Bone marrow (tissue), 2 donors: ENCODE results near the gene LCE7A.

Experiments used
- DNase-seq, 2 donors: peaks; one replicate each; lab custom pipeline; 2025; lab: John Stamatoyannopoulos, UW

The LCE7A gene, protein sequence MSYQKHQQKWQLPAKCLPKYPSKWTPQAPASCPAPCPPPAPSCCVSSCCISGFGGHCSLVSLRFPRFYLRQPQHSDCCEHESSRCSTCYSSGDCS

DNA sequence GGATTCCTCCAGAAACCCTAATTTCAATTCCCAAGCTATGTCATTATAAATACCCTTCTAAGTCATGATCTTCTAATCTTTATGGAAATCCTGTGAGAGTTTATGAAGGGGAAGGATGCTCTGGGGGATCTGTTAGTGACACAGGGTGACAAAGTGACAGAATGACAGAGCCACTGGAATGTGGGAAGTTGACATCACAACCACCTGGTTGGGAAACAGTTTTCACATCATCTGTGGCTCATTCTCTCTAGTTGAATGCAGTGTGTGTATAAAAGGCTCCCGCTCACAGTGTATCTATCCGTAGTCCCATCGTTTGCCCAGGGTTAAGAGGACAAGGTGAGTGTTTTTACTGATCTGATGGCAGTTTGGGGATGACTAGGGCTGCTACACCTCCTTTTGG lies at the start of gene LCE7A:
Gene LCE7A, plus strand, starts transcription at position 301 of the 400 bp plus-strand sequence. CDS start 702 bp downstream, outside the sequence.
- no peak for DNase-seq

DNA sequence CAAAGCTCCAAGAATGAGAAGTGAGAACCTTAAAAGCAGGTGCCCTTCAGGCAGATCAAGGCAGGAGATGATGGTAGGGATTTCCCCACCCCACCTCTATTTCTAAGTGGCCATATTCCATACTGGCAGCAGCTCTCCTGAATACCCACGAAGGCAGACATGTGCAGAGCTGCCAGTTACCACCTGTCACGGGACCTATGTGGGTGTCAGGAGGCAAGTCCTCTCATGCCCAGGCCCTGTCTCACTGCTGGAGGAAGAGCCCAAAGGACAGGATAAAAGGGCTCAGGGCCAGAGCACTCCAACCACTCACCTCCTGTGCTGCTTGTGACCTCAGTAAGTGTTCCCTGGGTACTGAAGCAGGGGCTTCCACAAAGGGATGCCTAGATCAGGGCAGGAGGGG lies 48.7 kb upstream of the LCE7A start:
- DNase-seq, result no peak

DNA sequence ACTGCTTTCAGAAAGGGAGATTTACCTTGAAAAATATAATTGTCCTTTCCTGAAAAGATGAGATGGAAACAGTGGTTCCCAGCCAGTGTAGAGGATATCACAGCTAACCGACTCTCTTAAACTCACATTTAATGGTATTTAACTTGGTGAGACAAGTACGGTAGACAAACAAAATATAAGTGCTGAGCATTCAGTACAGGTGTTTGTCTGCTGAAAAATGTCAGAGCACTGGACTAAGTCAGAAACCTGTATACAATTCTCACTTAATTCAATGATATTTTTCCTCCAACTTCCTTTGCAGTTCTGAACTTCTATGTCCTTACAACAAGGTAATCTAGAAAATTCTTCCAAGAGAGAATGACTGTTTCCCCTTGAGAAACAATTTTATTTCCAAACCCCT lies 48.1 kb upstream of the LCE7A start, which contains the start of gene LCE1B:
Gene LCE1B, plus strand, starts transcription at position 301 of the 400 bp plus-strand sequence. CDS start 476 bp downstream, outside the sequence.
- DNase-seq, result no peak

DNA sequence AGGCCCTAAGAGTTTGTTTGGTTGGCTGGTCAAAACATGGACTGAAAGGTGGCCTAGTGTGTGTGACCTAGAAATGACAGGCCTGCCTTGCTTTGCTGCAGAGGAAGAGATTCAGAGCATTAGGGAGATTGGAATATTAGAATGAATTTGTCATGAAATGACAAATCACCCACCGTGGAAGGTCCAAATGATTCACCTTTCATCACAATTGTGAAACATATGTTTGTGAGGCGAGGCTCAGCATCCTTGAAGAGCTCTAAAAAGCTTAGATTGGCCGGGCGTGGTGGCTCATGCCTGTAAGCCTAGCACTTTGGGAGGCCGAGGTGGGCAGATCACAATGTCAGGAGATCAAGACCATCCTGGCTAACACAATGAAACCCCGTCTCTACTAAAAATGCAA lies 42.5 kb upstream of the LCE7A start:
- no peak for DNase-seq

DNA sequence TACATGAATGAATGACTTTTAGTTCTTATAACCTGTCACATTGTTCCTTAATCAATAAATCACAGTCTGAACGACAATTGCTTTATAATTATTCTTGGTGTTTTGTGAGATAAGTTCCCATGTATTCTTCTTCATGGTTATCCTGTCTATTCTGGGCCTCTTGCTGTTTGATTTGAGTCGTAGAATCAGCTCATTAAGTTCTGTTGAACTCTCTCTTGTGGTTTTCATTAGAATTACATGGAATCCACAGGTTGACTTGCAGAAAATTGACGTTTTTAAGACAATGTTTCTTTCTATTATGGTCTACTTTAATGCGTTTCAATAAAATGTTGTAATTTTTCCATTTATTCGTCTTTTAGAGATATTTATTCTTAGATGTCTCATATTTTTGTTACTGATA lies 36.5 kb upstream of the LCE7A start:
- no peak for DNase-seq

DNA sequence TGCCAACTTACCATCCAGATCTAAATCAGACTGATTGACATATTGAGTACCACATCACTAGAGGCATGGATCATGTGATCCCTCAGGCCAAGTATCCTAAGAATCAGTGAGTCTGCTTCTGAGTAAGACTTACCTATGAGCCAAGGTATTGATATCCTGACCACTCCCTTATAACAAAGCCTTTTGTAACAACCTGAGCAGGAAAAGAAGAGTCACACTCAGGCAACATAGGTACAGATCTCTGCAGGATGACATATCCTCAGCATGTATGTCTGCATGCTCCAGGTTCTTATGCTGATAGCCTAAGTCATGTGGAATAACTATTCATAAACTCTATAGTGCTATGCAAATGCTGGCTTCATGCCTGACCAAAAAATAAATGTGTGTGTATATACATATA lies 34.8 kb upstream of the LCE7A start:
- no peak for DNase-seq

DNA sequence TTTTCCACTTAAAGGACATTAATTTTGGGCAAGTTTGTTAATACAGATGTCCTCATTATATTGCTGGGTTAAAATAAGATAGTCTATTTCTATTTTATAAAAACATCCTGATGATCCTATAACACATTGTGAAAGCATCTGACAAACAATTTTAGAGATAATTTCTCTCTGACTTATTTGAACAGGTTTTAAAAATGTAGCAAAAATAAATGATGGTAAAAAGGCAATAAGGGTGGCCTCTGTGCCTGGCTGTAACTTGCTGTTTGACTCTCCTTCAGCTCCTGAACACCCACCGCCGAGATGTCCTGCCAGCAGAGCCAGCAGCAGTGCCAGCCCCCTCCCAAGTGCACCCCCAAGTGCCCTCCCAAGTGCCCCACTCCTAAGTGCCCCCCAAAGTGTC lies 32.6 kb upstream of the LCE7A start, which contains the start of gene LCE1A:
Gene LCE1A, plus strand, starts transcription at position 301 of the 400 bp plus-strand sequence. Its CDS starts 0 bp downstream, at position 301.
- no peak for DNase-seq

DNA sequence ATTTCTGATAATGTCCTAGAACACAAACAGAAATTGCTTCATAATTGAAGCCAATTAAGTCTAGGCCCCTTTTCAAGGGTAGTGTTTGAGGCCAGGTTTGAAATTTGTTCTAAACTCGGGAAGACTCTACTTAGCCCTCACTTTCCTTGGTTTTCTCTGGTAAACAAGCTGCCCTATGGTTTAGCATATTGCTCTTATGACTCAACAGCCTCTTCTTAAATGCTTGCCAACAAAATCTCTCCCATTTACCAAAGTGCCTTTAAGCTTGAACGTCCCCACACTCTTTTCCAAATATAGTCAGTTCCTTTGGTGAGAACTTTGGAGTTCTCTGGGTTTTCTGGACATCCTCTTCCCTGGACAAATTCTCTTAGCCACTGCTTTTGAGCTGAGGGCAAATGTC lies 22.9 kb upstream of the LCE7A start:
- DNase-seq, result no peak

DNA sequence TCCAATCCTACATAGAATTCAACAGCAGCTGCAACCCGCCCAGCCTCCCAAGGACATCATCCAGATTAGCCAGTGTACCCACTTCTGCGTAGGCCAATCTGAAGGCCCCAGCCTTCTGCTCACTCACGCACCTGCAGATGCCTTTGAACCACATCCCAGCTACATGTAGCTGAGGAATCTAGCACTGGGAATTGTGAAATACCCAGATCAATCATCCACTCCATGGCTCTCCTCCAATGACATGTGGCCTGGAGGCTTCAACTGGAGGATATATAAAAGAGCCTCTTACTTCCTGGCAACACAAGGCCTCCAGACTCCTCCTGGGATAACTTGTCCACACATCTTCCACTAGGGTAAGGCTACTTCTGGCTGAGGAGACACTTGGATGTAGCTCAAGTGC lies 17.2 kb upstream of the LCE7A start, which contains the start of gene LCE6A:
Gene LCE6A, plus strand, starts transcription at position 301 of the 400 bp plus-strand sequence. CDS start 665 bp downstream, outside the sequence.
- no peak for DNase-seq

DNA sequence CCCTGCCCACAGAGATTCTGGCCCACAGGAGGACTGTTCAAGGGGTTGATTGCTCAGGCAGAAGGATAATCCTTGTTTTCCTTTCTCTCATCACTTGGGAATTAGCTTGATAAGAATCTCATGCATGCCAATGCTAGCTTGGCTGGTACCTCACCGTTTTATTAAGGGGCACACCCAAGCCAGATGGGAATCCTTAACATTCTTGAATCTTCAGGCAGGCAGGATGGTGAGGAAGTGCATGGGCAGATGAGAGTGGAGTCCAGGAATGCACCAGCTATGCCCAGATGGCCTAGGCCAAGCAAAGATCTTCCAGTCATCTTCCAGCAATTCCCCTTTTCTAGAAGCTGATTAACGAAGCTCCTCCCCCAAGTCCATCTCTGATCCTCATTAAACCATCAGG lies 4.1 kb upstream of the LCE7A start:
- DNase-seq, result no peak

DNA sequence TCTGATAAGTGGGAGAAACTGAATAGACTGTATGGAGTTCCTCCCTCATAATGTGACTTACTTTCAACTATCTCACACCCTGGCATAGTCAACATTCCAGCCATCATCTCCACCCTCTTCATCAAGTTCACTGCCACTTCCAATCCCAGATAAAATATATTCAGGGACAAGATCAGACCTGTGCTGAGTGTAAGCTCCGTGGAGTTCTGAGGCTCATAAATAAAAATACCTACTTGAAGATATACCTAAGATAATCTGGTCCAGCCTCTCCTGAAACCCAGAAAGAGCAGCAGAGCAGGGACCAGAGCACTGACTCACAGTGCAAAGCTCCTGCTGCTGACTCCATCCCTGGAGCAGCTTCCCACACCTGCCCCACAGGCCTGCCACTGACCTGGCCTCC lies 1.7 kb upstream of the LCE7A start:
- no peak for DNase-seq

DNA sequence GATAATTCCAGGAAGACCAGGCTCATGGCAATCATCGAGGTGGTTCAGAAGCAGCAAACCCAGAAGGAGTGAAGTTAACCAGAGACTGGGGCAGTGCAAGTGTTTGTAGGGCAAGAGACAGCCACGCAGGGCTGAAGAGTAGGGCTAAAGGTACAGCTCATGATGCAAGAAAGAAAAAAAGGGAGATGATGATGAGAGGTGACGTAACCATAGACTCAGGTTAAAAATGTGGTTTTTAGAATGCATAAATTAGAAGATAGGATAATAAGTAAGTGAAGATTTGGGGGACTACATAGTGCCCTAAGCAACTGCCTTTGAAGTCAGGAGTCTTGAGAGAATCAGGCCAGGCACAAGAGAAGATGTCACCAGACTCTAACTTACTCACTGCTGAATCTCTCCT lies 333 bp downstream of the LCE7A start:
- DNase-seq, result no peak

DNA sequence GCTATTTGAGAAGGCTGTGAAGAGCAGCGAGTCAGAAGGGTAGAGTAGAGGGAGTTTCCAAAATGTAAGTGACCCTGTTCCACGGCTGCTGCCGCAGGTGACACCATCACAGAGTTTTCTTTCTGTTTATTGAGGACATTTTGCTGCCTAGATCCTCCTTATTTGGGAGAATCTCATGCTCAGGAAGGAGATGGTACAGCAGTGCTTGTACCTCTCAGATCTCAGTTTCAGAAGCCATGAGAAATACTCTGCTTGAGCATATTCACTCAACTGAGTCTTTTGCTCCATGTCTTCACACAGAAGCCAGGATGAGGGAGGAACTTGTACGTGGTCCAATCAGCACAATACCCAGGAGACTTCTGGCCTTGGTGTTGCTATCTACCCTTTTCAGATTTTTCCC lies 1.6 kb downstream of the LCE7A start:
- DNase-seq, result no peak

DNA sequence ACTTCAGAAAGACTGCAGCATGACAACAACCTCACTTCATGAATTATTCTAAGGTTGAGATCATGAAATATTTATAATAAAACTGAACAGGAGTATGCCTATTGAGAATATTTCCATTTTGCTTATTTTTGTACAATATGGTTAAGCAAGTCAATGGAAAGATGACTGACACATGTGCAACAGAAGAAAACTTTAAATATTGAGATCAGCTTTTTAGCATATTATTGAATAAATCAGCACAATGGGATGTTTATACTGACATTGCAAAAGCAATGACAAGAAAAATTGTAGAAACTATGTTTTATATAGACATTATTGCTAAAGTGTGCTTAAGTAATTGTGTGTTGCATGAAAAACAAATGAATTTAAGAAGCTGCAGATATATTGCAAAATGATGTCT lies 4.6 kb downstream of the LCE7A start:
- no peak for DNase-seq

DNA sequence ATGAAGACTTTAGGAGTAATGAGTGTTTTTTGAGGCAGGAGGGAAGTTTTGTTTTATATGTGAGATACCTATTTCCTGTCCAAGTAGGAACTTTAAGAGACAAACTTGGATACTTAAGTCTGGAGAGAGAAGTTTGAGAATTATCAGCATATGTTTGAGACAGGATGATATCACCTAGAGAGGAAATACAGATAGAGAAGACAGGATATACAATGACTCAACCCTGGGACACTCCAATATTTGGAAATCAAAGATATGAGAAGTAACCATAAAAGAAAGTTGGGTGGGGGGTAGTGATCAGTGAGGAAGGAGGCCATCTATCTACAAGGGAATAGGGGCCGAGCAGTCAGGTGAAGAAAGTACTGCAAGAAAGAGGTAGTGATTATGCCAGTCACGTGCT lies 6.5 kb downstream of the LCE7A start:
- DNase-seq, result no peak

DNA sequence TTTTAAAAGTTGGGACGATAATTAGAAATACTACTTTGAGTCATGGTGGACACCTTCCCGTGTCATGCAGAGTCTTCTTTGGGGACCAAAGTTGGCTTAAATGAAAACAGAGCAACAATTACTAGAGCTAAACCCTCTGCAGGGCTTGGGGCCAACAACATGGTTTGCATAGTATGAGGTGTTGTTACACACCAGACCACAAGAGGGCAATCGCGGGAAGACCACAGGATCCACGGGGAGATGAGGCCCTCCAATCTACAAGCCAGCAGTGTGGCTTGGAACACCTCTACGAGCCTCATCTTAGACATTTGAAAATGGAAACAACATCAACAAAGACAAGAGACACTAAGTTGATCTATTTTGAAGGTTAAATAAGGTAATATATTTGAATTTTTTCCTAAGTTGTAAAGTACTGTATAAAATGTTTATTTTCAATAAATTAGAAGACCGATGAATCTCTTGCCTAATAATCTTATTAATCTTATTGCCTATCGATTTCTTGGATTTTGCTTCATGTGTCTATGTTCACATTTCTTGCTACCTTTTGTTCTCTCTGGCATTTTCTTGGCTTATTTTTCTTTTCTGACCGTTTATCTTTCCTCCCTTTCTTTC lies 10.1 kb downstream of the LCE7A start:
- peak; percentile 1 to 49 for DNase-seq

DNA sequence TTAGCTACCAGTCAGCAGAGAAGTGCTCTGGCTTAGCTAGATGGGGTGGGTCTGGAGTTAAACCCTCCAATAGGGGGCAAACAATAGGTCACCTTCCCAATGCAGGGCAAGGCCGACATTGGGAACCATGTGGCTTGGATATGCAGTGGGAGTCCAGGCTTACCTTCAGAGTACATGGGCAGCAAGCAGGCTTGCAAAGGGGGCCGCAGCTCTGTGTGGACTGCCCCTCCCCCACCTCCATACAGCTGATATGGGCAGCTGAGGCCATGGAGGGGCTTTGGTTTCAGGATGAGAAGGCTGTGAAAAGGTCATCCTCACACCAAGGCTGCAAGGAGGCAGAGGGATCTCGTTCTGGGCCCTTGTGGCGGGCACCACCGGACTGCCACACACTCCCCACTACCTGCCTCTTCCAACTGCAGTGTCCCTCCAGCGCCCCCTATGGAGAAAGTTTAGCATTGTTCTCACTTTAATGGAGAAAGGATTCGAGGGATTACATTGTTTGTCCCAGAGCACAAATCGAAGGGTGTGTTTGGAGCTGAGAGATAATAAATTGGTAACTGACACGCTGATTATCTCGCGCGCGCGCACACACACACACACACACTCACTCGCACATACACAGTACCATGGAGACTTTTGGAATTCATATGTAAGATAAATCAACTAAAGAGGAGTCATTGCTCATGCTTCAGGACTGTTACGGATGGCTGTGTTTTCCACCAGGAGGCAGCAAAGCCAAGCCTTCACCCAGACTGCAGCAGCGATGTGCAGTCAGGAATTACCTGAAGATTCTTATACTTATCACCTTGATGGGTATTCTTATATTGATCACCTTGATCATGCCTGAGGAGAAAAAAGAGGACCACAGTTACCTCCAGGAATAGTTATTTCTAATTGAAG lies 11.3 kb downstream of the LCE7A start:
- no peak for DNase-seq

DNA sequence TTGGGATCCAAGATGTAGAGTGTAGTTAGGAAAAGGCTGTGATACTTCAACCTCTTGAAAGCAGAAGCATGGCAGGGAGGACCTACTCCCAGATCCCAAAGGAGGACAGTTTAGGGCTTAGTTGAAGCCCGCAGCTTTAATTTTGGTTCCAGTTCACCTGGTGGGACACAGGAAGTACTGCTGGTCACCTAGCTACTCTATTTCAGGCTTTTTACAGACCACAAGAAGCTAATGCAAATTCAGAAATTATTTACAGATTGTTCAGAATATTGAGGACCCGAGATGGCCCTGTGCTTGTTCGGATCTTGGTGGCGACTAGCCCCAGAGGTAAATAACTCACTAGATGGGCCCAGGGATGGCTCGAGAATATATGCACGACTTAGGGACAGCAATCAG lies 11.9 kb downstream of the LCE7A start:
- no peak for DNase-seq

DNA sequence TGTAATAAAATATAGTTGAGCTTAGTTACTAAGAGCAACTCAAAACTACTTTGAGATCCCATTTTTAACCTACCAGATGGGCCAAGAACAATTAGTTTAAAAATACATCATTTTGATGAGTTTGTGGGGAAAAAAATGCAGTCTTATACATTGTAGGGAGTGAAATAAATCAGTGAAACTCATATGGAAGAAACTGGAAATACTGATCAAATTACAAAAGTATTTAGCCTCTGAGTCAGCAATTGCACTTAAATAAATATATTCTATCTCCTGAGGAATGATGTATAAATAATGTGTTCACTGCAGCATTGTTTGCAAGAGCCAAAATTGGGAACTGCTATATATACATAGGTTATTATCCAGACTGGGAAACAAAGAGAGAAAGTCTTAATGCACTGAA lies 13.7 kb downstream of the LCE7A start:
- DNase-seq, result no peak

DNA sequence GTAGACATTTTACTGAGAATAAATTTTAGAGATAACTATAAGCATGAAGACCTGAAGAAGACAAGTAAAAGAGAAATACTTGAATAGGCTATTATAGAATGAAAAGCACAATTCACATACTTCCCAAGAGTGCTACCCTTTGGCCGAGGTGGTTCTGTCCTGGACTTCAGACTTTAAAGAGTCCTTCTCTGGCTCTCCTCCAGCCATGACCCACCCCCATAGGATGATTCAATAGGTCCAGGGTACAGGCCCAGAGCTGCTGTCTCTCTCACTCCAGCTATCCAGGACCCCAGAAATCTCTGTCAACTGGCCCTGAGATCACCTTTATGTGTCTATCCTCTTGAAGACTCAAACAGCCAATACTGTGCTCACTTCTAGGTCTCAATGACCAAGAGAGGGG lies 17.0 kb downstream of the LCE7A start:
- no peak for DNase-seq

DNA sequence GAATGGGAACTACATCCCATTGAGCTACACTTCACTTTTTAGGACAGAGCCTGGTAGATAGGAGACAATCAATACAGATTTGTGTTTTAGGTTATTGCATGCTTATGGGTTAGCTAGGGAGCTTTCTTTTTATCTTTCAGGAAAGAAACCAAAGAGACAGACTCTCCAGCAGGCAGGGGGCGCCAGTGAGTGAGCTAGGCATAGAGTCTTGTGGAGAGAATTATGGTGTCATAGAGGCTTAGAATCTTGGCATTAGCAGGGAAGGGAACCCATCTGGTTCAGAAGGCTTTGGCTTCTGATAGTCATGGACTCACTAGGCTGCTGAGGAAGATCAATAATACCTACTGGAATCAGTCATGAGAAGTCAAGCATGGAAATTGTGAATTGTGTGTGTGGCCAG lies 18.2 kb downstream of the LCE7A start, which contains the start of gene SMCP:
Gene SMCP, plus strand, starts transcription at position 281 of the 400 bp plus-strand sequence. CDS start 6,101 bp downstream, outside the sequence.
- DNase-seq, result no peak

DNA sequence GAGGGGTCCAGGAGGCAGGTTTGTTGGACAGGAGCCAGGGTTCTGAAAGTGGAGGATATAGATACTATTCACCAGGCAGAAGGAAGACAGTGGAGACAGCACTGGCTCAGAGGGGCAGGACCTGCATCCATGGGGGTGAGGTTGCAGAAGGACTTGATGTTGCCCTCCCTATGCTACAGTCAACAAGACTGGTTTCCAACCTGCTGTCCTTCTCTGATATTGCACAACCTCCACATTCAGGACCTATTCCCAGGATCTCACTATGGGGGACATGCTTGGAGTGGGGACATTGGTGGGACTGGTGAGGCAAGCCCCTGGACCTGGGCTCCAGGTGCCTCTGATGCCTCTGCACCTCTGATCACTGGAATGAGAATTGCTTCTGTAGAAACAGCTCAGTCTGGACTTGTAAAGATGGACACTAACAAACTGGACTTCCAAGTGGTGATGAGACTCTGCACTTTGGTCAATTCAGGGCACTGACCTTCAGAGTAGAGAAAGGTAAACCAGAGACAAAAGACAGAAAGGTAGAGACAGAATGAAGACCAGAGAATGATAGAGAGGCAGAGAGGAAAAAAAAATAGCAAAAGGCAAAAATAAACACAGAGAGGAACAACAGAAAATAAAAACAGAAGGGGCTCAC lies 19.9 kb downstream of the LCE7A start:
- DNase-seq, result no peak
